T-helper 1 cell (primary cell): Measurements from ENCODE around the gene TICAM1.
"Not testable (repeated sequence)": the region's sequence is repeated elsewhere in the genome, so short reads cannot be mapped to it uniquely, and the experiment has no call there.

Experiments used
- DNase-seq, 5 donors: peaks; one replicate each; pipeline ENCODE4 v3.0.0-alpha.2; 2012 to 2020

TICAM1 gene

GRCh38 chr19:4844348-4845179 lies 13.1 kb upstream of the TICAM1 start:
- no peak for DNase-seq

DNA sequence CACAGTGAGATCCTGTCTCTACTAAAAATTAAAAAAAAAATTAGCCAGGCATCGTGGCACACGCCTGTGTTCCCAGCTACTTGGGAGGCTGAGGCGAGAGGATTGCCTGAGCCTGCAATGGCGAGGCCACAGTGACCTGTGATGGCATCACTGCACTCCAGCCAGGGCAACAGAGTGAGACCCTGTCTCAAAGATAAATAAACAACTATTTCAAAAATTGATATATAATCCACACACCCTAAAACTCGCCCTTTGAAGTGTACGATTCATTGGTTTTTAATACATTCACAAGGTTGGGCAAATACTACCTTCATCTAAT lies 12.1 kb upstream of the TICAM1 start:
- no peak for DNase-seq

DNA sequence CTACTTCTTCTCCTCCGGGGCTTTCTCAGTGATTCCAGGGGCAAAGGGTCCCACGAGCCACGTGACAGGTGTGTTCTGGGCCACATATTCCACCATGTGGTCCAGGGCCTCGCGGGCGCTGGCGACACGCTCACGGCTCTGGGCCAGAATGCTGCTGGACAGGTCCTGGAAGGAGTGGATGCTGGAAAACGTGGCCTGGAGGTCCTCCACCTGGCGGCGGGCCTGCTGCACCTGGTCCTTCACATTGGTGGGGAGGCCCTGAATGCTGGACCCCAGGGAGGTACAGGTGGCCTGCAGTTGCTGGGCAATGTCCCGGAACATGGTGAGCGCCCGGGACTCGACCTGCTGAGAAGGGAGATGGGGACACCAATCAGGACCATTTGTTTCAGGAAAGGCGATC lies 7.7 kb upstream of the TICAM1 start:
- no peak for DNase-seq

- no peak for DNase-seq
Measured at GRCh38 chr19:4832776-4833175, 1.3 kb upstream of the TICAM1 start.

- DNase-seq = not testable (repeated sequence)
Measured at GRCh38 chr19:4831979-4832340, 448 bp upstream of the TICAM1 start.

GRCh38 chr19:4830768-4831265 lies 695 bp downstream of the TICAM1 start:
- no peak for DNase-seq

- DNase-seq = no peak
Measured at GRCh38 chr19:4830332-4830731, 1.2 kb downstream of the TICAM1 start.

DNA sequence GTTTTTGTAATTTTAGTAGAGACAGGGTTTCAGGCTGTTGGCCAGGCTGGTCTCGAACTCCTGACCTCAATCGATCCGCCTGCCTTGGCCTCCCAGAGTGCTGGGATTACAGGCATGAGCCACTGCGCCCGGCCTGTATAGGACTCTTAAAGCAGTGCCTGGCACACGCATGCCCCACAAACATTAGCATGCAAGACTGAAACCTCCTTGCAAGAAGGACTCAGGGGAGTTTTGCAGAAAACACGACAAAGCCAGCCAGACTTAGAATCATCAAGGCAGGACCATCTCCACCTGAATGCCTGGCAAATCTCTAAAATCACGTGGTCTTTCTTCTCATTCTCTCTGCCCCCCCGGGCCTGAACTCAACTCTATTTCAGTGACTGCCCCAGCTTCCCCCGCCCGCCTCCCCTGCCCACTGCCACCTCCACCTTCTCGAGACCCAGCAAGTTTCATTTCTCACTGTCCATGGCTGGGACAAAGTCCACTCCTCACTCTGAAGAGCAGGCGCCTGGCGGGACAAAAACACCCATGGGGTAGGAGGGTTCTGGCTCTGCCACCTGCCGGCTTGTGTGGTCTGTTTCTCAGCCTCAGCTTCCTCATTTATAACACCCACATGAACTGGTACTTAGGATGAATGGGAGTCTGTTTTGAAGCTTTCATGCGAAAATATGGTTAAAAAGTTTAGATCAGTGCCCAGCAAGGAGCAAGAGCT lies 2.4 kb downstream of the TICAM1 start:
- no peak for DNase-seq

GRCh38 chr19:4823577-4823976 lies 7.9 kb downstream of the TICAM1 start:
- no peak for DNase-seq

DNA sequence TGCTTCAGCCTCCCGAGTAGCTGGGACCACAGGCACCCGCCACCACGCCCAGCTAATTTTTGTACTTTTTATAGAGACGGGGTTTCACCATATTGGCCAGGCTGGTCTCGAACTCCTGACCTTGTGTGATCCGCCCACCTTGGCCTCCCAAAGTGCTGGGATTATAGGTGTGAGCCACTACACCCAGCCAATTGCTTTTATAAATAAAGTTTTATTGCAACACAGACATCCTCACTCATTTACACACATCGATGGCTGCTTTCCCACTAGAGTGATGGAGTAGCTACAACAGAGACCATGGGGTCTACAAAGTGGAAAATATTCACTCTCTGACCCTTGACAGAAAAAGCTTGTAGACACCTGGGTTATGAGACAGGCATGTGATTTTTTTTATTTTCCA lies 9.2 kb downstream of the TICAM1 start:
- DNase-seq = not testable (repeated sequence)

DNA sequence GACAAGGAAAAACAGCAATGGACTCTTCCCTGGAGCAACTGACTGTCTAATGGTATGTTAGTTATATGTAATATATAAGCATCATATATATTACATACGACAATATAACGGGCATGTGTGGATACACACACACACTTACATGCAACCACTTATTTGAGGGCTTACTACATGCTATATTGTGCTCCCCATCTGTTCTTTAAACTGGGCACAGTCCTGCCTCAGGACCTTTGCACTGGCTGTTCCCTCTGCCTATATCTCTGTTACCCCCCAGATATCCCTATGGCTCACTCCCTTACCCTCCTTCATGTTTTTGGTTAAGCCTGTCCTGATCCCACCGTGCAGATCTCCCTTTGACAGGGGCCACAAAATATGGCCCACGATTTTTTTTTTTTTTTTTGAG lies 10.2 kb downstream of the TICAM1 start:
- DNase-seq = no peak

DNA sequence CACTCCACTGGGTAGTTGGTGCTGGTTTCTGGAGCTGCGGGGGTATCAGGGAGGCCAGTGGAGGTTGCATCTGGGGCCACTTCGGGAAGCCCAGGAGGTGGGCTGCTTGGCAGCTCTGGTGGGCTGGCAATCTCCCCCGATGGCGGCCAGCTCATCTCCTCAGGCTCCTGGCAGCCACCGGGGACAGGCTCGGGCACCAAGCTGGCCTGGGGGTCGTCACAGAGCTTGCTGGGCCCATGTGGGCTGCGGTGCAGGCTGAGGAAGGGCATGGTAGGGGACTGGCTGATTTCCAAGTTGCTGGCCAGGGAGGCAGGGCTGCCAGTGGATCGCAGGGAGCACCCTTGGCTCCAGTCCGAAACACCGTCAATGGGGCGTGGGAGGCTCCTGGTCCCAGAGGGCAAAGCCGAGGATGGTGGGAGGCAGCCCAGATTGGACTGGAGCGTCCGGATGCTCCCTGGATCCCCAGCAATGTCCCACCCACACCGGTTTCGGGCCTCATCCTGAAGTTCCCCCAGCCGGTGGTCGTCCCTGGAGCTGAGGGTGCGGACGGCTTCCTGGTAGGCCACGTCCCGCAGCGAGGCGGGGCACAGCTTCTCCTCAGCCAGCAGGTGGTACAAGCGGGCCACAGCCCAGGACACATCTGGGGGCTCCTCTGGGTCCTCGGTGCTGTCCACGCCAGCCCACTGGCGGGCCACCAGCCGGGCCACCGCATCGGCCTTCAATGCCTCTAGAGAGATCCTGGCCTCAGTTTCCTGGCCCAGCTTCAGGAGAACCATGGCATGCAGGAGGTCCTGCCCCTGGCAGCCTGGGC lies 13.8 kb downstream of the TICAM1 start:
- DNase-seq = no peak

DNA sequence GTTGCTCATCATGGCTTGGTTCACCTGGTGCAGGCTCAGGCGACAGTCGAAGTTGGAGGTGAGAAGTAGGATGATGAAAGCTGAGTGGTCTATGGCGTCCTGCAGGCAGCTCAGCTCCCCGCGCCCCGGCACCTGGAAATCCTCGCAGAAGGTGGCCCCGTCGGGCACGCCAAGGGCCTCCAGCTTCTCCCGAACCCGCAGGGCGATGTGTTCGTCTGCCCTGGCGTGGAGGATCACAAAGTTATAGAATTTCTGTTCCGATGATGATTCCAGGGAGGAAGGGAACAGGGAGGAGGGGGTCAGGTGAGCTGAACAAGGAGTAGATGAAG lies 14.6 kb downstream of the TICAM1 start:
- no peak for DNase-seq

DNA sequence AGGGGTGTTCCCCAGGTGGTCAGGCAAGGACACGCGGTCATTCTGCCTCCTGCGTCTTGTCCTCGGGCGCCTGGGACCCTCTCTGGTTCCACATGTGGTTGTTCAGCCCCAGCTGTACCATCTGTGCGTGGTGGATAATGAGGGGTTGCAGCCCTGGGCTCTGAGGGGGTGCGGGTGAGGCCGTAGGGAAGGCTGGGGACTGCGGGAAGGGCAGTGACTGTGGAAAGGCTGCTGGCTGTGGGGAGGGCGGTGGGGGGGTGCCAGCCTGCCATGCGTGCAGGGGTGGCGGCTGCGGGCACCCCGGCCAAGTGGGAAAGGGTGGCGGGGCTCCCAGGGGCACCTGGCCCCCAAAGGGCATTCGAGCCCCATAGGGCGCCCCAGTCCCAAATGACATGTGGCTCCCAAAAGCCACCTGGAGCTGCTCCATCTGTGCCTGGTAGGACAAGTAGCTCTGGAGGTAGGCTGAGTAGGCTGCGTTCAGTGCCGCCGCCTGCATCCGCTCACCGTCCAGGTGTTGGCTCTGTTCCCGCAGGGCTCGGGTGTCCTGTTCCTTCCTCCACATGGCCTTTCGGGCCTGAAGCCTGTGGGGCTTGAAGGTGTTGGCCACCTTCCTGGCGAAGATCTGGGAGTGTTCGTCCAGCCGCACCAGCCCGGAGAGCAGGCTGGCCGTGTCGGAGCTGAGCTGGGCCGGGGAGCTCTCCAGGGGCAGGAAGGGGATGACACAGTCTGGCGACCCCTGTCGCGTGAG lies 15.1 kb downstream of the TICAM1 start:
- DNase-seq = no peak

DNA sequence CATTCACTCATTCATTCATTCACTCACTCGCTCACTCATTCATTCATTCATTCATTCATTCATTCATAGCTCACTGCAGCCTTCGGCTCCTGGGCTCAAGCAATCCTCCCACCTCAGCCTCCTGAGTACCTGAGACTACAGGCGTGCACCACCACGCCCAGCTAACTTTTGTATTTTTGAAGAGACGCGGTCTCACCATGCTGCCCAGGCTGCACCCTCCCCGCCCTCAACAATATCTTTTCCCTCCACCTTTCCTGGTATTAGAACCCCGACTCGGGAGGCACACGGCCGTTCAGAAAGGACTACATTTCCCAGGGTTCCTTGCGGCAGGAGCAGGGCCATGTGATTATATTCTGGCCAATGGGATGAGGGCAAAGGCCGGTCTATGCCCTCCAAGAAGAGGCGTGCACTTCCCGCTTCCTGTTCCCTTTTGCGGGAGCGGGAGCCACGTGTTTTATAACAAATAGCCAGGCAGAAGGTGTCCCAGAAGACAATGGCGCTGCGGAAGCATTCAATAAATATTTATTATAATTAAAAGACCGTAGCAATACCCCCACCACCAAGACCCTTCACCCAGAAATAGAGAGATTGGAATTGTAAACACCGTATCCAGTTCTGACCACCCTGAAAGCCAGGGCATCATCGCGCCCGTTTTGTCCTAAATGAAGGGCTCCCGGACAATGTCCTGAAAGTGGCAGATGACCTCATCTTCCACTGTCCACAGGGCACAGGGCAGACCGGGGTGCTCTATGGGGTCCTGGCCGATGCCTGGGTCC lies 15.9 kb downstream of the TICAM1 start:
- peak; percentile 36 to 73 (median 62) for DNase-seq

DNA sequence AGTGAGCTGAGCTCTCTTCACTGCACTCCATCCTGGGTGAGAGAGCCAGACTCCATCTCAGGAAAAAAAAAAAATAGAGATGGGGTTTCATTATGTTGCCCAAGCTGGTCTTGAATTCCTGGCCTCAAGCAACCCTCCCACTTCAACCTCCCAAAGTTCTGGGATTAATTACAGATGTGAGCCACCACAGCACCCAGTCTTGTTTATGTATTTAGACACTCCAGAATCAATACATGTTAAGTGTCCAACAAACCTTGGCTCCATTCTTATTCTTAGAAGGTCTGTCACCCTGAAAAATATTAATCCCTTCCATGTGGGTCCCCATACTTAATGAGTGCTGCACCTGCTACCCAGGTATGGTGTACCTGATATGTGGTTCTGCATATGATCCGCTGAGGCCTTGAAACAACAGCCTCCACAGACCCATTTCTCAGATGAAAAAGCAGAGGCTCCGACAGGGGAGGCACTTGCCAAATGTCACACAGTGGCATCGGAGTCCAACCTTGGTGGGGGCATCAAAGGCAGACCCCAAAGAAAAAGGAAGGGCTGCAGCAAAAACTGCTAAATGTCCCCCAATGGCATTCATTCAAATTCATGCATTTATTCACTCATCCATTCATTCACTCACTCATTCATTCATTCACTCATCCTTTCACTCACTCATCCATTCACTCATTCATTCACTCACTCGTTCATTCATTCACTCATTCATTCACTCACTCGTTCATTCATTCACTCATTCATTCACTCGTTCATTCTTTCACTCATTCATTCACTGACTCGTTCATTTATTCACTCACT lies 16.7 kb downstream of the TICAM1 start:
- DNase-seq = no peak

- DNase-seq = peak; percentile 68 to 89 (median 75)
Measured at GRCh38 chr19:4811328-4812131, 20.0 kb downstream of the TICAM1 start.

DNA sequence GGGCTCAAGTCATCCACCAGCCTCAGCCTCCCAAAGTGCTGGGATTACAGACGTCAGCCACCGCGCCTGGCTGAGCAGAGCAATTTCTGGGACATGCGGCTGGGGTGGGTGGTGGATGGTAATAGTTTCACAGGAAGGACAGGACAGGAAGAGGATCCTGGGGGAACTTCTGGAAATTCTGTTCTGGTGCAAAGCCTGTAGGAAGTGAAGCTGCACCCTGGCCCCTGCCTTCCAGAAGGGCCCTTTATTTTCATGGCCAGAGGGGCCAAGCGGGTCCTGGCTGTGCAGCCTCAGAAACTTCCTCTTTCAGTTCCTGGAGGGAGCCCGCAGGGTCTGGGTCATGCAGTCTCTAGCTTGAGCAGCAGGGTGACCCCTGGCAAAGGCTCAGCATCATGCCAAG lies 24.3 kb downstream of the TICAM1 start:
- no peak for DNase-seq

DNA sequence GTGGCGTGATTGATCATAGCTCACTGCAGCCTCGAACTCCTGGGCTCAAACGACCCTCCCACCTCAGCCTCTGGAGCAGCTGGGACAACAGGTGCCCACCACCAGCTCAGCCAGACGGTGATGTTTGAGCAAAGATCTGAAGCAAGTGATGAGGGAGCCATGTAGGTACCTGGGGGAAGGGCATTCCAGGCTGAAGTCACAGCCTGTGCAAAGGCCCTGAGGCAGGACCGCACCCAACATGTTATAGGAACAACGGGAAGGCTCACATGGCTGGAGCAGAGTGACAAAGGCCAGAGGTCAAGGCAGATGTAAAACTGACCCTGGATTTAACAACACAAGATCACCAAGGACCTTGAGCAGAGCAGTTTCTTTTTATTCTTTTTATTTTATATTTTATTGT lies 25.1 kb downstream of the TICAM1 start:
- DNase-seq = no peak

DNA sequence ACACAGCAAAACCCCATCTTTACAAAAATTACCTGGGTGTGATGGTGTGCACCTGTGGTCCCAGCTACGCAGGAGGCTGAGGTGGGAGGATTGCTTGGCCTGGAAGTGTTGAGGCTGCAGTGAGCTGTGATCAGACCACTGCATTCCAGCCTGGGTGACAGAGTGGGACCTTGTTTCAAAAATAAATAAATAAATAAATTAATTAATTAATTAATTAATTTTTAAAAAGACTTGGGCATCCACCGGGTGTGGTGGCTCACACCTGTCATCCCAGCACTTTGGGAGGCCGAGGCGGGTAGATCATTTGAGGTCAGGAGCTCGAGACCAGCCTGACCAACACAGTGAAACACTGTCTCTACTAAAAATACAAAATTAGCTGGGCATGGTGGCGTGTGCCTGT lies 26.4 kb downstream of the TICAM1 start:
- DNase-seq = not testable (repeated sequence)
